Measurements from ENCODE around the gene TPP2. TPM values are rescaled to one million over a fixed set of nuclear protein-coding genes. Genes with fewer than 3 reads are reported as not detected.

TPP2 gene
- total RNA-seq = 10 to 100 TPM; 31.4 to 31.8 TPM

- no peaks in the 10 kb centered on the region for H3K4me1 ChIP-seq (replicated peaks)
- WGBS = 0% methylated on average over 30 of the region's 53 CpGs
Measured at GRCh38 chr13:102596147-102597028, at the start of gene TPP2. Gene TPP2, plus strand, starts transcription at chr13:102596986. Its CDS starts 53 bp downstream, at chr13:102597039.

GRCh38 chr13:102548811-102549210, 48.0 kb upstream of the TPP2 start:
- intact Hi-C loops (cut with DNase I) = no loop called here
- TF ChIP-seq POLR2AphosphoS5 (IDR thresholded peaks at IDR 0.05) (no peak), CTCF (IDR thresholded peaks at IDR 0.05) (no peak), POLR2A (IDR thresholded peaks at IDR 0.05) (no peak)
- H3K27ac ChIP-seq = no peak overlapping the region

More at GRCh38 chr13:102596147-102597028, at the start of gene TPP2:
- Histone ChIP-seq H3K36me3 (no peaks in the 10 kb centered on the region), H3K4me3 (peak within 1 kb of the TSS; percentile 97 to 99), H3K27me3 (replicated peaks; ENCODE audit: insufficient read depth) (no peaks in the 10 kb centered on the region), H3K9me3 (no peaks in the 10 kb centered on the region), H3K27ac (peak within 1 kb of the TSS; percentile 95 to 96)
- DNase-seq (ENCODE audit: low spot score) = peak; percentile 98
- intact Hi-C loops (cut with DNase I) = loop anchor here (1.0 to 5.0 kb wide), 3 partner anchors 106 to 249 kb away; partner anchors contain the start of gene TEX30
- TF ChIP-seq POLR2A (IDR thresholded peaks at IDR 0.05) (peak; percentile 85), CTCF (IDR thresholded peaks at IDR 0.05) (peak in 2 of 4 experiments; percentile 3 to 8), POLR2AphosphoS5 (IDR thresholded peaks at IDR 0.05) (peak; percentile 95)

GRCh38 chr13:102550507-102550906, 46.3 kb upstream of the TPP2 start:
- Histone ChIP-seq H3K36me3 (no peaks in the 10 kb centered on the region), H3K27ac (no peak overlapping the region), H3K4me3 (no peak overlapping the region), H3K9me3 (no peaks in the 10 kb centered on the region), H3K4me1 (replicated peaks) (no peaks in the 10 kb centered on the region), H3K27me3 (replicated peaks; ENCODE audit: insufficient read depth) (no peaks in the 10 kb centered on the region)
- intact Hi-C loops (cut with DNase I) = no loop called here
- no peak for DNase-seq (ENCODE audit: low spot score)
- TF ChIP-seq POLR2A (IDR thresholded peaks at IDR 0.05) = no peak
- no peak for TF ChIP-seq CTCF (IDR thresholded peaks at IDR 0.05)
- TF ChIP-seq POLR2AphosphoS5 (IDR thresholded peaks at IDR 0.05) = no peak
- 79% methylated on average over 7 of the region's 7 CpGs for WGBS

More at GRCh38 chr13:102548811-102549210, 48.0 kb upstream of the TPP2 start:
- no peaks in the 10 kb centered on the region for H3K36me3 ChIP-seq
- no peaks in the 10 kb centered on the region for H3K4me1 ChIP-seq (replicated peaks)
- no peaks in the 10 kb centered on the region for H3K9me3 ChIP-seq
- no peaks in the 10 kb centered on the region for H3K27me3 ChIP-seq (replicated peaks; ENCODE audit: insufficient read depth)
- H3K4me3 ChIP-seq = no peak overlapping the region
- DNase-seq (ENCODE audit: low spot score) = no peak

GRCh38 chr13:102555914-102556553, 40.8 kb upstream of the TPP2 start:
- Histone ChIP-seq H3K4me3 (no peak overlapping the region), H3K9me3 (no peaks in the 10 kb centered on the region), H3K36me3 (no peaks in the 10 kb centered on the region), H3K27ac (no peak overlapping the region), H3K4me1 (replicated peaks) (no peaks in the 10 kb centered on the region), H3K27me3 (replicated peaks; ENCODE audit: insufficient read depth) (no peaks in the 10 kb centered on the region)
- intact Hi-C loops (cut with DNase I) = no loop called here
- no peak for DNase-seq (ENCODE audit: low spot score)
- TF ChIP-seq CTCF (IDR thresholded peaks at IDR 0.05) = peak in 1 of 4 experiments; percentile 26
- no peak for TF ChIP-seq POLR2A (IDR thresholded peaks at IDR 0.05)
- WGBS = 24% methylated on average over 6 of the region's 6 CpGs

Measured in prostate gland (tissue), 2 donors.